ENCODE measurements around the gene CCDC149.

The CCDC149 gene

DNA sequence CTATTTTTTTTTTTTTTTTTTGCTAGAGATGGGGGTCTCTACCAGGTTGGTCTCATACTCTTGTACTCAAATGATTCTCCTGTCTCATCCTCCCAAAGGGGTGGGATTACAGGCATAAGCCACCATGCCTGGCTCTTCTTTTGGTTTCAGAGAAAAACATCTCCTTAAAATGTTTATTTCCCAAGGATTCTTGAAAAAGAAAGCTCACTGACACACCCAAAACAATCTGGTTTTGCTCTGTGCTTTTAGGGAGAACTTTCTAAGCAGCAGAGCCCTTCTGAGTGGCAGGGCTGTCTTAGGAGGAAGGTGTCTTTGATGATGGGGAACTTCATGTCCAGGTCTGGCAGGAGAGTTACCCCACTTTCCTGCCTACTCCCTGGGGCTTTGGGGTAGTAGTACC lies 116.2 kb downstream of the CCDC149 start:
- H3K27ac ChIP-seq = no peak overlapping the region
- POLR2A ChIA-PET (ENCODE audit: low non-redundant PET) = interaction anchor here (0.6 kb wide), 1 partner anchor 188 kb away, joined by 7 read pairs; no protein-coding TSS in a partner anchor
- CTCF ChIA-PET = interaction anchor here (0.7 kb wide), 1 partner anchor 397 kb away, joined by 3 read pairs; no protein-coding TSS in a partner anchor
- DNase-seq (ENCODE audit: low spot score) = no peak
- TF ChIP-seq, protein P1, sequence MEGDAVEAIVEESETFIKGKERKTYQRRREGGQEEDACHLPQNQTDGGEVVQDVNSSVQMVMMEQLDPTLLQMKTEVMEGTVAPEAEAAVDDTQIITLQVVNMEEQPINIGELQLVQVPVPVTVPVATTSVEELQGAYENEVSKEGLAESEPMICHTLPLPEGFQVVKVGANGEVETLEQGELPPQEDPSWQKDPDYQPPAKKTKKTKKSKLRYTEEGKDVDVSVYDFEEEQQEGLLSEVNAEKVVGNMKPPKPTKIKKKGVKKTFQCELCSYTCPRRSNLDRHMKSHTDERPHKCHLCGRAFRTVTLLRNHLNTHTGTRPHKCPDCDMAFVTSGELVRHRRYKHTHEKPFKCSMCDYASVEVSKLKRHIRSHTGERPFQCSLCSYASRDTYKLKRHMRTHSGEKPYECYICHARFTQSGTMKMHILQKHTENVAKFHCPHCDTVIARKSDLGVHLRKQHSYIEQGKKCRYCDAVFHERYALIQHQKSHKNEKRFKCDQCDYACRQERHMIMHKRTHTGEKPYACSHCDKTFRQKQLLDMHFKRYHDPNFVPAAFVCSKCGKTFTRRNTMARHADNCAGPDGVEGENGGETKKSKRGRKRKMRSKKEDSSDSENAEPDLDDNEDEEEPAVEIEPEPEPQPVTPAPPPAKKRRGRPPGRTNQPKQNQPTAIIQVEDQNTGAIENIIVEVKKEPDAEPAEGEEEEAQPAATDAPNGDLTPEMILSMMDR (conservative IDR thresholded peaks at IDR 0.05; ENCODE audit: low read depth) = no peak

- ChIA-PET CTCF (interaction anchor here (0.6 kb wide), 1 partner anchor 241 kb away, joined by 3 read pairs; no protein-coding TSS in a partner anchor), POLR2A (ENCODE audit: low non-redundant PET) (interaction anchor here (0.6 kb wide), 1 partner anchor 188 kb away, joined by 7 read pairs; no protein-coding TSS in a partner anchor)
- H3K27ac ChIP-seq = no peak overlapping the region
- DNase-seq (ENCODE audit: low spot score) = no peak
- TF ChIP-seq, protein P1 (conservative IDR thresholded peaks at IDR 0.05; ENCODE audit: low read depth) = no peak
Observed at GRCh38 chr4:24795666-24796381, 117.0 kb downstream of the CCDC149 start.

DNA sequence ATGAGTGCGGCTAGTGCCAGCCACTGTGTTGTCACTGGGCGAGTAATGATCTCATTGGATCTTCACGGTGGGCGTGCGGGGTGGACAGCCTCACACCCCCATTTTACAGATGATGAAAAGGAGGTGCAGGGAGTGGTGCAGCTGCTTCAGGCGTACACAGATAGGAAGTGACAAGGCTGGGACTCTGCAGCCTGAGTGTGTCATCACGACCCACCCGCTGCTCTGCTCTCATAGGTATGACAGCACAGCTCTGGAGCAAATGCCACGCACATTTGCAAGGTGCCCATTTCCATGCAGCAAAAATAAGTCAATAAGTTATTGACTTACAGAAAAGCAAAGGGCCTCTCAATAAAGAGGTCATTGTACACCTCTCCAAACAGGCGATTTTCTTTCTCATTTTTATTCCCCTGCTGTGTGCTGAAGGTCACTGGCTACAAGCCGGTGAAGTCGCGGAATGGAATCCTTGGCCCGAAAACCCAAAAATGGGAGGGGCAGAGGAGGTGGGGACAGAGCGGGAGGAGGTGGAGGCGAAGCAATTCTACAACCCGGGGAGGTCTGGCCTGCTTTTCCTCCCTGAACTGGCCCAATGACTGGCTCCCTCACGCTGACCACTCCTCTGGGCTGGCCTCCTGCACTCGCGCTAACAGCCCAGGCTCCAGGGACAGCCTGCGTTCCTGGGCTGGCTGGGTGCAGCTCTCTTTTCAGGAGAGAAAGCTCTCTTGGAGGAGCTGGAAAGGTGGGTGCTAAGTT lies 117.8 kb downstream of the CCDC149 start, which contains the start of gene SOD3:
Gene SOD3, plus strand, starts transcription at position 658 of the 750 bp plus-strand sequence. CDS start 3,949 bp downstream, outside the sequence.
- no peak for DNase-seq (ENCODE audit: low spot score)
- TF ChIP-seq, protein P1 (conservative IDR thresholded peaks at IDR 0.05; ENCODE audit: low read depth) = no peak
- H3K27ac ChIP-seq = no peak within 1 kb of the TSS
- ChIA-PET POLR2A (ENCODE audit: low non-redundant PET) (no interaction called here), CTCF (interaction anchor here (0.6 kb wide), 1 partner anchor 240 kb away, joined by 3 read pairs; no protein-coding TSS in a partner anchor)

DNA sequence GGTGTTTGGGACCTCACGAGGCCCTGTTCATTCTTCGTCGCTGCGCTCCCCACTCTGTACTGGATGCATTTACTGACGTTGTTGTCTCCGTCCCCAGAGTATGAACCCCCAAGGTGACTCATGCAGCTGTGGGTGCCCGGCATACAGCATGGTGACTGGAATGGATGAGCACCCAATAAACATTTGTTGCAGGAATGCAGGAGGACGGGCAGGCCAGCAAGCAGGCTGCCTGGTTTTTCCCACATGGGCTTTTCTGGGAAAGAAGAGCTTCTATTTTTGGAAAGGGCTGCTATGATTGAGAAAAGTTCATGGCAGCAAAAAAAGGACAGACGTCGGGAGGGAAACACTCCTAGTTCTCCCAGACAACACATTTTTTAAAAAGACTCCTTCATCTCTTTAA lies 118.4 kb downstream of the CCDC149 start:
- no peak for DNase-seq (ENCODE audit: low spot score)

DNA sequence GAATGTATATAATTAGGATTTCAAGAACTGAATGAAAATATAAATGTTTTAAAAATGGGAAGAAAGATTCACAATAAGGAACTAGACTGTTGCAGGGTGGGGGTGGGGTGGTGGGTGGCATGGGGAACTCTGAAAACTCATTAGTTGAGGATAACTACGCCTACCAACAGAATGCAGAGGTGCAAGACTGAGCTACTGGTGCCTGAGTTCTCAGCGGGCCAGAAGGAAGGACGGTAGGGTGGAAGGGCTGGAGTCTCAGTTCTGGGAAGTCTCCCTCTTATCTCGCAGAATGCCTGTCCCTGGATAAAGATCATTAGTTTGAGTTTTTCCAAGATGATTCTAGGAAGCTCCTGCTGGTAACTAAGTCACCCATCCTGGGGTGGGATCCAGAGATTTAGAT lies 118.8 kb downstream of the CCDC149 start:
- TF ChIP-seq, protein P1 (conservative IDR thresholded peaks at IDR 0.05; ENCODE audit: low read depth) = no peak
- DNase-seq (ENCODE audit: low spot score) = no peak
- no peak overlapping the region for H3K27ac ChIP-seq
- CTCF ChIA-PET = interaction anchor here (0.7 to 1.5 kb wide), 2 partner anchors 9 to 16 kb away, joined by 4 to 6 read pairs; no protein-coding TSS in a partner anchor
- POLR2A ChIA-PET (ENCODE audit: low non-redundant PET) = no interaction called here

More for the DNA sequence above, 118.4 kb downstream of the CCDC149 start:
- no peak overlapping the region for H3K27ac ChIP-seq
- TF ChIP-seq, protein P1 (conservative IDR thresholded peaks at IDR 0.05; ENCODE audit: low read depth) = no peak
- CTCF ChIA-PET = interaction anchor here (1.5 kb wide), 1 partner anchor 8 kb away, joined by 6 read pairs; no protein-coding TSS in a partner anchor
- POLR2A ChIA-PET (ENCODE audit: low non-redundant PET) = no interaction called here
